Hepatocyte (in vitro differentiated cells): Measurements from ENCODE around the gene P3H4. TPM values are rescaled to one million over a fixed set of nuclear protein-coding genes. Genes with fewer than 3 reads are reported as not detected.

ENCODE experiments used
- DNase-seq: peaks from one replicate; pipeline ENCODE4 v3.0.0-alpha.2; 2016; ENCODE audit warnings: low spot score
- H2AFZ ChIP-seq: fragments of 200-600 bp; sonication (generic); 2 replicates; pipeline ENCODE4 v1.6.0; 2016; ENCODE audit warnings: antibody characterized with exemption, mild to moderate bottlenecking
- H3K27ac ChIP-seq: fragments of 200-600 bp; sonication (generic); 2 replicates; pipeline ENCODE4 v1.5.1; 2016; ENCODE audit warnings: mild to moderate bottlenecking
- H3K27me3 ChIP-seq: fragments of 200-600 bp; sonication (generic); 2 replicates; pipeline ENCODE4 v1.6.1; 2016
- H3K36me3 ChIP-seq: fragments of 200-600 bp; sonication (generic); replicated peaks from 2 replicates; pipeline ENCODE4 v1.5.1; 2016; ENCODE audit warnings: low read depth; ENCODE audit not compliant: insufficient read depth
- H3K4me1 ChIP-seq: fragments of 200-600 bp; sonication (generic); 2 replicates; pipeline ENCODE4 v1.5.1; 2016; ENCODE audit warnings: mild to moderate bottlenecking, moderate library complexity; ENCODE audit not compliant: insufficient read depth
- H3K4me2 ChIP-seq: fragments of 200-600 bp; sonication (generic); 2 replicates; pipeline ENCODE4 v1.6.0; 2016
- H3K4me3 ChIP-seq: fragments of 200-600 bp; sonication (generic); 2 replicates; pipeline ENCODE4 v1.5.1; 2016; ENCODE audit warnings: mild to moderate bottlenecking
- H3K79me2 ChIP-seq: fragments of 200-600 bp; sonication (generic); 2 replicates; pipeline ENCODE4 v1.6.0; 2017; ENCODE audit warnings: mild to moderate bottlenecking
- H3K9me2 ChIP-seq: fragments of 200-600 bp; sonication (generic); replicated peaks from 2 replicates; pipeline ENCODE4 v1.6.0; 2017; ENCODE audit warnings: mild to moderate bottlenecking; ENCODE audit not compliant: insufficient read depth
- H3K9me3 ChIP-seq: fragments of 200-600 bp; sonication (generic); 2 replicates; pipeline ENCODE4 v1.5.1; 2016; ENCODE audit warnings: low read depth, mild to moderate bottlenecking
- H4K20me1 ChIP-seq: fragments of 200-600 bp; sonication (generic); 2 replicates; pipeline ENCODE4 v1.6.0; 2016; ENCODE audit warnings: mild to moderate bottlenecking; ENCODE audit not compliant: insufficient read depth, poor library complexity, severe bottlenecking
- EZH2 ChIP-seq: fragments of 200-600 bp; sonication (generic); IDR thresholded peaks from 2 replicates; pipeline ENCODE4 v1.6.1; 2016; ENCODE audit warnings: antibody characterized with exemption, mild to moderate bottlenecking, borderline replicate concordance
- EZH2phosphoT487 ChIP-seq: fragments of 200-600 bp; sonication (generic); IDR thresholded peaks from one replicate; pipeline ENCODE4 v1.6.1; 2018; ENCODE audit warnings: antibody characterized with exemption, mild to moderate bottlenecking, low read depth, moderate library complexity; ENCODE audit not compliant: unreplicated experiment, severe bottlenecking
- WGBS: methylation state at CpG from one replicate; pipeline ENCODE4 v1.1.6; 2016; ENCODE audit warnings: low lambda C conversion rate; ENCODE audit errors: missing lambda C conversion rate; 5-methylcytosine and 5-hydroxymethylcytosine counted together
- polyA plus RNA-seq: library from polyadenylated mRNA; unstranded; fragments of >200 nt; fragmentation: Nextera tagmentation; extraction: Ambion mirVana; gene quantifications from 2 replicates; pipeline ENCODE4 v1.2.1, GENCODE V29; 2016
- total RNA-seq: library from RNA; depleted of rRNA; stranded (reverse); fragments of >200 nt; gene quantifications from 2 replicates; pipeline ENCODE4 v1.2.3, GENCODE V29; 2014
- TF ChIP-seq, protein P1 (sequence below): fragments of 200-600 bp; sonication (generic); IDR thresholded peaks from 2 replicates; pipeline ENCODE4 v1.5.1; 2016; ENCODE audit warnings: antibody characterized with exemption, mild to moderate bottlenecking; ENCODE audit not compliant: poor library complexity

P3H4 gene
- total and polyA plus RNA-seq, 2 experiments from 2014 or later, result 62.6 to 110 TPM

DNA sequence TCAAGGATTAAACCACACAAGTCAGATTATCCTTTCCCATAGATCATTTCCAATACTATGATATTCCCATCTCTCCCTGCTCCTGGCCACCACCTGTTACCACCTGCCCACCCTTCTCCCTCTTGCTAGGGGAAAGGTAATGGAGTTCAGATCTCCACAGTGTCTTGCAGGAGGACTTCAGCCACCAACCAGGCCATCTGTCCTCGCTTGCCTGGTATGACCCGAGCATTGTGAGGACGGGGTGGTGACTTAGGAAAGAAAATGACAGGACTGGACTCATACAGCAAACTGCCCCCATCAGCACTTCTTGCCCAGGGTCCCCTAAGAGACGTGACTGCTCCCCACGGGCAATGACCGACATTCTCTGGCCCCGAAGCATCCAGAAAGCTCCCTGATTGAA lies 11.8 kb upstream of the P3H4 start:
- H2AFZ ChIP-seq, result no peak overlapping the region
- H4K20me1 ChIP-seq, result no peaks in the 10 kb centered on the region
- no peaks in the 10 kb centered on the region for H3K9me2 ChIP-seq
- WGBS, result 88% methylated on average over 7 of the region's 7 CpGs
- no peak for DNase-seq
- H3K9me3 ChIP-seq, result no peaks in the 10 kb centered on the region
- no peaks in the 10 kb centered on the region for H3K4me1 ChIP-seq
- H3K36me3 ChIP-seq, result no peaks in the 10 kb centered on the region
- H3K27ac ChIP-seq, result no peak overlapping the region
- no peaks in the 10 kb centered on the region for H3K27me3 ChIP-seq
- no peak overlapping the region for H3K4me2 ChIP-seq
- TF ChIP-seq, protein P1, sequence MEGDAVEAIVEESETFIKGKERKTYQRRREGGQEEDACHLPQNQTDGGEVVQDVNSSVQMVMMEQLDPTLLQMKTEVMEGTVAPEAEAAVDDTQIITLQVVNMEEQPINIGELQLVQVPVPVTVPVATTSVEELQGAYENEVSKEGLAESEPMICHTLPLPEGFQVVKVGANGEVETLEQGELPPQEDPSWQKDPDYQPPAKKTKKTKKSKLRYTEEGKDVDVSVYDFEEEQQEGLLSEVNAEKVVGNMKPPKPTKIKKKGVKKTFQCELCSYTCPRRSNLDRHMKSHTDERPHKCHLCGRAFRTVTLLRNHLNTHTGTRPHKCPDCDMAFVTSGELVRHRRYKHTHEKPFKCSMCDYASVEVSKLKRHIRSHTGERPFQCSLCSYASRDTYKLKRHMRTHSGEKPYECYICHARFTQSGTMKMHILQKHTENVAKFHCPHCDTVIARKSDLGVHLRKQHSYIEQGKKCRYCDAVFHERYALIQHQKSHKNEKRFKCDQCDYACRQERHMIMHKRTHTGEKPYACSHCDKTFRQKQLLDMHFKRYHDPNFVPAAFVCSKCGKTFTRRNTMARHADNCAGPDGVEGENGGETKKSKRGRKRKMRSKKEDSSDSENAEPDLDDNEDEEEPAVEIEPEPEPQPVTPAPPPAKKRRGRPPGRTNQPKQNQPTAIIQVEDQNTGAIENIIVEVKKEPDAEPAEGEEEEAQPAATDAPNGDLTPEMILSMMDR, result no peak
- TF ChIP-seq EZH2phosphoT487 (no peak), EZH2 (no peak)
- H3K79me2 ChIP-seq, result no peaks in the 10 kb centered on the region
- H3K4me3 ChIP-seq, result no peak overlapping the region

DNA sequence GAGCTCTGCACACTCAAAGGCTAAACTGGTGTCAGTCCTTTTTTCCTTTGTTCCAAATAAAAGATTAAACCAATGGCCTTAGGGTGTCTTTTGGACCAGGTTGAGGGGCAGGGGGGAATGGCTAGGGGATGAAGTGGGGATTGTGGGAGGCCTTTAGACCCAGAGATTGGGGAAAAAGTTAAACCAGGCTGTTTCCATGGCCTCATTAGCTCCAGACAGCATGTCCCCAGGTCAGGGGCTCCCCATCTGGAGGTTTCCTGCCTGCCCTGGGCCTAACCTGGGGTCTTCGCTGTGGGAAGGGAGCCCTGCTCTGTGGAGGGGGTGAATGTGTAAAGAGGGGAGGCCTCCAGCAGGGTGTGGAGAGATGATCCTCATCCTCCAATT lies 11.4 kb upstream of the P3H4 start:
- Histone ChIP-seq H3K36me3 (no peaks in the 10 kb centered on the region), H3K4me3 (no peak overlapping the region), H3K79me2 (no peaks in the 10 kb centered on the region), H3K4me1 (no peaks in the 10 kb centered on the region), H3K9me3 (no peaks in the 10 kb centered on the region), H3K9me2 (no peaks in the 10 kb centered on the region), H3K27me3 (no peaks in the 10 kb centered on the region), H3K4me2 (no peak overlapping the region), H4K20me1 (no peaks in the 10 kb centered on the region), H2AFZ (no peak overlapping the region), H3K27ac (no peak overlapping the region)
- TF ChIP-seq EZH2phosphoT487 (no peak), EZH2 (no peak)
- TF ChIP-seq, protein P1, result no peak
- WGBS, result 90% methylated on average over 1 of the region's 1 CpG
- no peak for DNase-seq

DNA sequence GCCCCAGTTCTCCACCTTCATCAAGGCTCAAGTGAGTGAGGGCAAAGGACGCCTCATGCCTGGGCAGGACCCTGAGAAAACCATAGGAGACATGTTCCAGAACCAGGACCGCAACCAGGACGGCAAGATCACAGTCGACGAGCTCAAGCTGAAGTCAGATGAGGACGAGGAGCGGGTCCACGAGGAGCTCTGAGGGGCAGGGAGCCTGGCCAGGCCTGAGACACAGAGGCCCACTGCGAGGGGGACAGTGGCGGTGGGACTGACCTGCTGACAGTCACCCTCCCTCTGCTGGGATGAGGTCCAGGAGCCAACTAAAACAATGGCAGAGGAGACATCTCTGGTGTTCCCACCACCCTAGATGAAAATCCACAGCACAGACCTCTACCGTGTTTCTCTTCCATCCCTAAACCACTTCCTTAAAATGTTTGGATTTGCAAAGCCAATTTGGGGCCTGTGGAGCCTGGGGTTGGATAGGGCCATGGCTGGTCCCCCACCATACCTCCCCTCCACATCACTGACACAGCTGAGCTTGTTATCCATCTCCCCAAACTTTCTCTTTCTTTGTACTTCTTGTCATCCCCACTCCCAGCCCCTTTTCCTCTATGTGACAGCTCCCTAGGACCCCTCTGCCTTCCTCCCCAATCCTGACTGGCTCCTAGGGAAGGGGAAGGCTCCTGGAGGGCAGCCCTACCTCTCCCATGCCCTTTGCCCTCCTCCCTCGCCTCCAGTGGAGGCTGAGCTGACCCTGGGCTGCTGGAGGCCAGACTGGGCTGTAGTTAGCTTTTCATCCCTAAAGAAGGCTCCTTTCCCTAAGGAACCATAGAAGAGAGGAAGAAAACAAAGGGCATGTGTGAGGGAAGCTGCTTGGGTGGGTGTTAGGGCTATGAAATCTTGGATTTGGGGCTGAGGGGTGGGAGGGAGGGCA lies 10.7 kb upstream of the P3H4 start:
- H3K4me3 ChIP-seq, result no peak overlapping the region
- TF ChIP-seq EZH2phosphoT487, result no peak
- no peak for TF ChIP-seq EZH2
- TF ChIP-seq, protein P1, result no peak
- H2AFZ ChIP-seq, result no peak overlapping the region
- no peaks in the 10 kb centered on the region for H3K27me3 ChIP-seq
- WGBS, result 93% methylated on average over 12 of the region's 12 CpGs
- H3K4me2 ChIP-seq, result no peak overlapping the region
- no peaks in the 10 kb centered on the region for H3K9me3 ChIP-seq
- H3K79me2 ChIP-seq, result no peaks in the 10 kb centered on the region
- no peaks in the 10 kb centered on the region for H3K36me3 ChIP-seq
- H4K20me1 ChIP-seq, result no peaks in the 10 kb centered on the region
- DNase-seq, result no peak
- no peaks in the 10 kb centered on the region for H3K9me2 ChIP-seq
- no peaks in the 10 kb centered on the region for H3K4me1 ChIP-seq
- no peak overlapping the region for H3K27ac ChIP-seq
